Inferior parietal cortex (tissue), 1 donor: ENCODE results near the gene ABT1.

Experiments
- DNase-seq: peaks from one replicate; pipeline ENCODE4 v3.0.0-alpha.2; 2016; ENCODE audit errors: extremely low spot score

ABT1 gene

GRCh38 chr6:26604026-26604425 lies 7.3 kb downstream of the ABT1 start:
- no peak for DNase-seq

GRCh38 chr6:26604797-26605196 lies 8.0 kb downstream of the ABT1 start:
- DNase-seq: no peak

- peak; percentile 75 for DNase-seq
These were observed 10.9 kb downstream of the ABT1 start for GRCh38 chr6:26607434-26608230.

DNA sequence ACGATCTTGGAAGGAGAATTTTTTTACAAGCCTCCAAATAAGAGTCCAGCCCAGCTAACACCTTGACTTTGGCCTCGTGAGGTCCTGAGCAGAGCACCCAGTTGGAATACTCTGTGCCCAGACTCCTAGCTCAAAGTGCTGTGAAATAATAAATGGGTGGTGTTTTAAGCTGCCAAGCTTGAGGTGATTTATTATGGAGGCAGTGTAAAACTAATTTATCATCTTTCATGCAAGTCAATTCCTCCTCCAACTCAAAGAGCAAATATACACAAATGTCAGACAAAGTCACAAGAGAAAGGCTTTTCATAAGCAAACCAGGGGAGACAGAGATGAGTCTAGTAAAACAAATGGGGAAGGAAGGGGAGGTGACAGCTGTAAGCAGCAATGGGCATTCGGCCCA lies 12.7 kb downstream of the ABT1 start:
- DNase-seq: no peak

- no peak for DNase-seq
These were observed 14.8 kb downstream of the ABT1 start for GRCh38 chr6:26611599-26611998.

- no peak for DNase-seq
These were observed 16.4 kb downstream of the ABT1 start for GRCh38 chr6:26613201-26613600.

DNA sequence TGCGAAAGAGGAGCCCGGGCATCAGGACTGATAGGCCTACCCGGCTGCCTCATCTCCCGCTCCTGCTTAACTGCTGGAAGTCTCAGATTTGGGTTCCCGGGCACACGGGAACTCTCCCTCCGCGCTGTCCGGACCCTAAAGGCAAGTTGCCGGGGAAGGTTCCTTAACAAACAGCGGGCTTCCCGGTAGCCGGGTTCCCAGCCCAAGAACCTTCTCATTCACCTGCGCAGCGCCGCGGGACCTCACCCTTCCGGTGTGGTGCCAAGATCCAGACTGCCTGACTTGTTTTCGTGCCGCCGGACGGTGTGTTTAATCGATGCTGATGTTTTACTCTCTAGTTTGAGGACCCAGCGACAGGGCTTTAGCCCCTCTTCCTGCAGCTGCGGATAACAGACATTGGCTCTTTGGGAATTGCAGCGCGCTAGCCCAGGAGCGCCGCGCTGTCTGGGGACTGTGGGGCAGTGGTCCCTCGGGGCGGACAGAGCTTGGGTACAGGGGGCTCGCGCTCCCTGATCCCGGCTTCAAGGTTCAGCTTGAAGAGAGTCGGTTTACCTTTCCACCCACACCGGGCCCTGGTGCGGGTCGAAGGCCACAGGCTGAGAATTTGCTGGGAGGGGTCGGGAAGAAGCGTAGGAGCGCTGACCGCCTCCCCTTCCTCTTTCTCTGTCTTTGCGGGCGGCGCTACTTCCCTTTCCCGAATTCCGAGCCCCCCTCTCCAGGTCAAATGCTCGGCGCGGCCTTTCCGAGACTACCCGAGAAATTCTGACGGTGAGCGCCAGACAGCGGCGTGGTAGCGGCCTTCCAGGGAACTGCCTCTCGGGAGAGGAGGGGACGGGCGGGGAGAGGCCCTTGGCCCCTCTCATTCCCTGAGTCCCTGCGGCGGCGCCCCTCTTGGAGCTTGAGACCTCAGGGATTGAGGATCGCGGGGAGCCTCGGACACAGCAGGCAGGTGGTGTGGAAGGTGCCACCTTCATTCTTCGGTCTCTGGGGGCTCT lies 17.2 kb downstream of the ABT1 start:
- DNase-seq: no peak

DNA sequence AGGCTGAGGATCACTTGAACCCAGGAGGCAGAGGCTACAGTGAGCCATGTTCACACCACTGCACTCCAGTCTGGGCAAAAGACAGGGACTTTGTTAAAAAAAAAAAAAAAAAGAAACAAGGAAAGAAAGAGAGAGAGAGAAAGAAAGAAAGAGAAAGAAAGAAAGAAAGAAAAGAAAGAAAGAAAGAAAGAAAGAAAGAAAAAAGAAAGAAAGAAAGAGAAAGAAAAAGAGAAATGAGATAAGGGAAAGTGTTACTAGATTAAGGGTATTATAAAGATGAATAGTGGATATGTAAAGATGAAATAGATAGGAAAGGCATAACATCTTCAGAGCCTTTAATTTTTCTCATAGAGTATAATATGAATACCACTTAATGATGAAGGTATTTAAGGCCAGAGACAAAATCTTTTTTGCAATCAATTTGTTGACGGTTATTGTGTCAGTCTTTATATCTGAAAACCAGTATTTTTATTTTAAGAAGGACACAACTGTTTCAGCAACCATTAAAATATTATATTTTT lies 26.6 kb downstream of the ABT1 start:
- no peak for DNase-seq

- no peak for DNase-seq
These were observed 27.8 kb downstream of the ABT1 start for GRCh38 chr6:26624557-26624956.

GRCh38 chr6:26627843-26628242 lies 31.1 kb downstream of the ABT1 start:
- no peak for DNase-seq

DNA sequence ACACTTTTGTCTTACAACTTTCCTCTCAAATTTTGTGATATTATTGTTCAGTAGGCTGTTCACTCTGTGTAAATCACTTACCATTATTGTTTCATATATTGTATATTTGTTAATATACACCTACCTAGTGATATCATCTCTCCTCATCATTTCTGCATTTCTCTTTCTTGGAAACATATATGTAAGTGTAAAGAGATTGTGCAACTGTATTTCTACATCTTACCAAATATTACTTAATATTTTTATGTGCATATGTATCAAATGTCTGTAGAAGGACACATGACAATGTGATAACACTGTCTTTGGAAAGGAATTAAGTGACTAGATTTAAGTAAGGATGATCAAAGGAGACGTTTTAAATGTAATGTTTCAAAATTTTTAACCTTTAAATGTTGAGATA lies 32.6 kb downstream of the ABT1 start:
- no peak for DNase-seq

GRCh38 chr6:26640806-26641205 lies 44.1 kb downstream of the ABT1 start:
- no peak for DNase-seq

GRCh38 chr6:26646074-26646473 lies 49.3 kb downstream of the ABT1 start:
- DNase-seq: no peak
